ENCODE data around the gene C10orf143.

Gene C10orf143

GRCh38 chr10:130079614-130080460 lies 30.8 kb downstream of the C10orf143 start:
- DNase-seq (ENCODE audit: low read depth), result no peak
- TF ChIP-seq CTCF (conservative IDR thresholded peaks at IDR 0.05; ENCODE audit: low read length), result no peak
- H3K4me3 ChIP-seq (ENCODE audit: low read length), result no peak overlapping the region

GRCh38 chr10:130078120-130078519 lies 32.5 kb downstream of the C10orf143 start:
- H3K4me3 ChIP-seq (ENCODE audit: low read length), result no peak overlapping the region
- no peak for TF ChIP-seq CTCF (conservative IDR thresholded peaks at IDR 0.05; ENCODE audit: low read length)
- no peak for DNase-seq (ENCODE audit: low read depth)

GRCh38 chr10:130076681-130077080 lies 33.9 kb downstream of the C10orf143 start:
- no peak for DNase-seq (ENCODE audit: low read depth)
- TF ChIP-seq CTCF (conservative IDR thresholded peaks at IDR 0.05; ENCODE audit: low read length), result no peak
- H3K4me3 ChIP-seq (ENCODE audit: low read length), result no peak overlapping the region

GRCh38 chr10:130074639-130075038 lies 36.0 kb downstream of the C10orf143 start:
- H3K4me3 ChIP-seq (ENCODE audit: low read length), result no peak overlapping the region
- peak; percentile 45 for TF ChIP-seq CTCF (conservative IDR thresholded peaks at IDR 0.05; ENCODE audit: low read length)
- no peak for DNase-seq (ENCODE audit: low read depth)

GRCh38 chr10:130073912-130074311 lies 36.7 kb downstream of the C10orf143 start:
- no peak overlapping the region for H3K4me3 ChIP-seq (ENCODE audit: low read length)
- TF ChIP-seq CTCF (conservative IDR thresholded peaks at IDR 0.05; ENCODE audit: low read length), result no peak
- DNase-seq (ENCODE audit: low read depth), result no peak

- DNase-seq (ENCODE audit: low read depth), result no peak
- H3K4me3 ChIP-seq (ENCODE audit: low read length), result no peak overlapping the region
- no peak for TF ChIP-seq CTCF (conservative IDR thresholded peaks at IDR 0.05; ENCODE audit: low read length)
Observed at GRCh38 chr10:130072247-130072646, 38.4 kb downstream of the C10orf143 start.

GRCh38 chr10:130067893-130068292 lies 42.7 kb downstream of the C10orf143 start:
- no peak overlapping the region for H3K4me3 ChIP-seq (ENCODE audit: low read length)
- DNase-seq (ENCODE audit: low read depth), result no peak
- no peak for TF ChIP-seq CTCF (conservative IDR thresholded peaks at IDR 0.05; ENCODE audit: low read length)

All from AG10803 (cell line).